ENCODE results near the gene CDC42BPB.

GRCh38 chr14:102937331-102938175 is 119.8 kb downstream of the CDC42BPB start:
- TF ChIP-seq CTCF (IDR thresholded peaks at IDR 0.05) (no peak), POLR2A (IDR thresholded peaks at IDR 0.05) (no peak)
